GM13977 (cell line): ENCODE data around the gene XIRP1.

ENCODE experiments used
- DNase-seq: peaks from one replicate; pipeline ENCODE4 v3.0.0; 2012; ENCODE audit warnings: low spot score
- in situ Hi-C: fragments of 300-500 bp; cut with MboI; formaldehyde crosslinking; loops from one replicate; pipeline ENCODE4 v1.12.0; 2022; ENCODE audit warnings: low sequenced_read_pairs, low pct_unique_long_range_greater_than_20kb, mixed read lengths, inconsistent platforms; ENCODE audit not compliant: unreplicated experiment
- TF ChIP-seq, protein P1 (sequence below): IDR thresholded peaks from 2 replicates; pipeline ENCODE4 v1.5.1; 2012; ENCODE audit warnings: mild to moderate bottlenecking, control low read depth; ENCODE audit not compliant: insufficient read depth; ENCODE audit errors: extremely low read depth, missing control alignments

The XIRP1 gene

DNA sequence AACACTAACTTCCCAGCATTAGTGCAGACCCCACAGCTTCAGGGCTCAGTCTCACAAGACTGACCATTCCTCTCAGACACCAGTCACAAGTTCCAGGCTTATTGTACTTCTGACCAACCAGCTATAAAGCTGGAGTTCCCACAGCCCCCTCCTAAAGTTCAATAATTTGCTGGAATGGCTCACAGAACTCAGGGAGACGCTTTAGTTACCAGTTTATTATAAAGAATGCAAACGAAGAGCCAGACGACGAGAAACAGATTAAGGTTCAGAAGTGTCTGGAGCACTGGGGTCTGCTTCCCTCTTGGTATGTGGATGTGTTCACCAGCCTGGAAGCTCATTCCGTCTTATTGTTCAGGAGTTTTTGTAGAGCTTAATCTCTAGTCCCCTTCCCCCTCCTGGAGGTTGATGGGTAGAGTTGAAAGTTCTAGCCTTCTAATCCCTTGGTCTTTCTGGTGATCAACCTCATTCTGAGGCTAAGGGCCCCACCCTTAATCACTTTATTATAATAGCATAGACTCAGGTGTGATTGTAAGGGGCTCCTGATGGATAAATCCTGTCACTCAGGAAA lies 34.2 kb downstream of the XIRP1 start:
- in situ Hi-C loops, result no loop called here
- TF ChIP-seq, protein P1, sequence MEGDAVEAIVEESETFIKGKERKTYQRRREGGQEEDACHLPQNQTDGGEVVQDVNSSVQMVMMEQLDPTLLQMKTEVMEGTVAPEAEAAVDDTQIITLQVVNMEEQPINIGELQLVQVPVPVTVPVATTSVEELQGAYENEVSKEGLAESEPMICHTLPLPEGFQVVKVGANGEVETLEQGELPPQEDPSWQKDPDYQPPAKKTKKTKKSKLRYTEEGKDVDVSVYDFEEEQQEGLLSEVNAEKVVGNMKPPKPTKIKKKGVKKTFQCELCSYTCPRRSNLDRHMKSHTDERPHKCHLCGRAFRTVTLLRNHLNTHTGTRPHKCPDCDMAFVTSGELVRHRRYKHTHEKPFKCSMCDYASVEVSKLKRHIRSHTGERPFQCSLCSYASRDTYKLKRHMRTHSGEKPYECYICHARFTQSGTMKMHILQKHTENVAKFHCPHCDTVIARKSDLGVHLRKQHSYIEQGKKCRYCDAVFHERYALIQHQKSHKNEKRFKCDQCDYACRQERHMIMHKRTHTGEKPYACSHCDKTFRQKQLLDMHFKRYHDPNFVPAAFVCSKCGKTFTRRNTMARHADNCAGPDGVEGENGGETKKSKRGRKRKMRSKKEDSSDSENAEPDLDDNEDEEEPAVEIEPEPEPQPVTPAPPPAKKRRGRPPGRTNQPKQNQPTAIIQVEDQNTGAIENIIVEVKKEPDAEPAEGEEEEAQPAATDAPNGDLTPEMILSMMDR, result no peak
- DNase-seq, result no peak

DNA sequence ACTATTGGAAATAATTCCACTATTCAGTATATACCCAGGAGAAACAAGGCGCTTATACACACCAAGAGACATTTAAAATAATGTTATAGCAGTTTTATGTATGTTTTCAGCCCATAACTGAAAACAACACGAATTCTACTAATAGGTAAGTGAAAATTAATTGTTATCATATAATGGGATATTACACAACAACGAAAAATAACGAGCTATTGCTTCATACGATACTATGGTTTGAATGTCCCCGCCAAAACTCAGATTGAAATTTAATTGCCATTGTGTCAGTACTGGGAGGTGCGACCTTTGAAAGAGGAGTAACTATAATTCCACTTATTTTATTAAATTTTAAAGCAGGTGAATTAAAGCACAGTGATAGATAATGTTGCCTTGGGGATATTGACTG lies 35.0 kb downstream of the XIRP1 start:
- TF ChIP-seq, protein P1, result no peak
- in situ Hi-C loops, result no loop called here
- no peak for DNase-seq

DNA sequence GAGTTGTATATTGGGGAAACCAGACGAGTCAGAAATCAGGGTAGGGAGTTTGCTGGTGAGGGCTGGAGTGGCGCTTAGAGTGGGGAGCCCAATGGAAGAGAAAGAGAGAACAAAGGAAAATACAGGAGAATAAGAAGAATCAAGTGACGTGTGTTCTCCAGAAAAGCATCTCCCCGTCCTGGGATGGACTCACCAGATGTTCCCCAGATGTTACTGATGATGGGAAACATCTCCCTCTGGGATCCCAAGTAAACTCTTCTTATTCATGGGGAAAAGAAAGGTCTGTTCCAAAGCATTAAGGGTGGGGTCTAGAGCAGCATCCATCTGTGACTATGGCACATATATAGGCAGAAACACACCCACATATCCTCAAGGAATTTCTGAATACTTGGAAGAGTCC lies 36.0 kb downstream of the XIRP1 start:
- in situ Hi-C loops, result no loop called here
- no peak for DNase-seq
- TF ChIP-seq, protein P1, result no peak

DNA sequence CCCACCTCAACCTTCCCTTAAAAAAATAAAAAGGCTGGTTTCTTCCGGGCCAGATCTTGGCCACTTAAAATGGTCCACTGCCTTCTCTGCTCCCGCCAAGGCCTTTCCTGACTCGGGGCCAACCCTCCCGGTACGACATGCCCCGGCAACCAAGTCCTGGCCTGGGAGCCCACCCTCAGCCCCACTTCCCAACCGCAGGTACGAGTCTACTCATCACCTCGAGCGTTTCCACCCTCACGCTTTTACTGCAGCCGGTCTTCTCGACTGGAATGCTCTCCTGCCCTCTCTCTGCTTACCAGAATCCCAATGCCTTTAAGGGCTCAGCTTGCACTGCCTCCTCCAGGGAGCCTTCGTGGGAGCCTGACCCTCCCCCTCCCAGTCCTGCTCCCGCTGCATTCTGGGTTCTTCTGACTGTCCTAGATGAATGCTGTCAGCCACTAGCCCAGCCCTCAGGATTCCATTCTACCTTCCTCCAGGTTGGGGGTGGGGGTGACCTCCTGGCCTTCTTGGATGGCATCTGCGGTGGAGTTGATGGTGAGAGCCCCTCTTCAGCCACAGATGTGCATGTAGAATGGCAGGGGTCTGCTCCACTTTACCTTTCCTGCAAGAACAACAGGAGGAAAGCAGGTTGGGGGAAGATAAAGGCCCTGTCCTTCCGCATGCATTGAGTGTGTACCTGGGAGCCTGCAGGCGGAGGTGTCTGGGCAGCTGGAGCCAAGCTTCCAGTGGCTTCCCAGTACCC lies 37.9 kb downstream of the XIRP1 start:
- TF ChIP-seq, protein P1, result no peak
- no peak for DNase-seq
- in situ Hi-C loops, result no loop called here

DNA sequence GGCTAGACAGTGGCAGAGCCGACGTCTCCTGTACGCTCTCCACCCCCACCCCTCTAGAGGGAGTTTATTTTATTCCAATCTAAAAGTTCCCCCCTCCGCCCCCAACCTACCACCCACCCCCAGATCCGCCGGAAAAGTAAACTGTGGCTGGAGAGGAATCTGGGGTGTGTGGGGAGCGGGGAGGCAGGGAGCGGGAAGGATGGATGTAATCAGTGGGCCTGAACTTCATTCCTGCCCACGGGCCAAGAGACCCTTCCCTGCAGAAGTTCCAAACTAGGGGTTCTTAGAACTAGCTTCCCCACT lies 38.5 kb downstream of the XIRP1 start:
- TF ChIP-seq, protein P1, result no peak
- DNase-seq, result no peak
- in situ Hi-C loops, result no loop called here

DNA sequence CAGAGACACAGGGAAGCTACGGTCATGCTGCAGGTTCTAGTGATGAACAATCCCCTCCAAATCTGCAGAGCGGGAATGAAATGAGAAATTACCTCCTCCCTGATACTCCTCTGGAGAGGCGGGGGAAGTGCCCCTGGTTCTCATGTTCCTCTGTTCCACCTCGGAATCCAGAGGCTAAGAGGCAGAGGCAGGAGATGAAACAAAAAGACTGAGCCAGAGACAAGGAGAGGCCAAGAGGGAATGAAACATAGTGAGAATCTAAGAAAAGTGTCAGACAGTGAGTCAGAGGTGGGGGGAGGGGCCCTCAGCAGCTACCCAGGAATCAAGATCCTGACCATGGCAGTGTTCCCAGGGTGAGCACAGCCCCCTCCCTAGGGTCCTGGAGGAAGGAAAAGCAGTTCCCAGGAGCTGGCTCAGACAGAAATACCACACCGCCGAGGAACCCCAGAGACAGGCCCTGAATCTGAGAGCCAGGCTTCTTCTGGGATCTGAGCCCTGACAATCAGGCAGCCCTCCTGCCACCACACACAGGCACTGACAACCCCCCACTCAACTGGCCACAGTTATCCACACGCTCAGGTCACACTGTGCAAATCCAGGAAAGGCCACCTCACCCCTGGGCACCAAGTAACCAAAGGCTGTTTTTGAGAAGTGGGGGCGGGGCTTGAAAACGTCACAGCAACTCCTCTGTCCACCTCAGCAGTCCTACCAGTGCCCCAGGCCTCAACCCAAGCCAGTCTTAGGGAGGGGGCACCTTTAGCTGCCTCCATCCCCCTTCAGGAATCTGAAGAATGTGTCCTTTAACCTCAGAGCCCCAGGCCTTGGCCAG lies 41.4 kb downstream of the XIRP1 start:
- TF ChIP-seq, protein P1, result no peak
- in situ Hi-C loops, result no loop called here
- DNase-seq, result no peak
